Skin epidermis (tissue), 12 donors: ENCODE data around the gene HSPB8.

Source experiments
- H3K27ac ChIP-seq, 21 experiments: fragments of 200-600 bp; sonication (generic) in 11 of 21; one replicate each; pipeline ENCODE4 v1.5.0; 2020; ENCODE audit warnings: mild to moderate bottlenecking in 3 of 21, inconsistent platforms in 2 of 21, moderate library complexity in 2 of 21
- H3K4me3 ChIP-seq, 7 experiments: fragments of 200-600 bp; sonication (generic) in 2 of 7; one replicate each; pipeline ENCODE4 v1.5.0; 2020; ENCODE audit warnings: inconsistent platforms in 2 of 7, mild to moderate bottlenecking in 2 of 7, moderate library complexity in 1 of 7

The HSPB8 gene

DNA sequence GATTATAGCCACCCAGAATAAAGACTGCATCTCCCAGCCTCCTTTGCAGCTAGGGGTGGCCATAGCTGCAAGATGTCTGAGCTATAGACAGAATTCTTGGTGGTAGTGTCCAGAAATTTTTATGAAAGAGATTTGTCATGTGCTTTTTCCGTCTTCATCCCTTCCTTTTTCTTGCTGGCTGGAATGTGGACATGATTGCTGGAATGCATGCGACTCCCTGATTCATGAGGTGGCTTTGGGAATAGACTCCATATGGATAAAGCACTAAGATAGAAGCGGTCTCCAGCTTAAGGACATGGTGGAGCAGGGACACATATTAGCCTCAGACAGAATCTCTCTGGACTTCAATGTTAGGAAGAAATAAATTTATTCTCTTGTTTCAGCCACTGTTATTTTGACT, 10.0 kb upstream of the HSPB8 start:
- peak overlapping the region in 3 of 21 experiments; percentile 10 to 57 (median 29) for H3K27ac ChIP-seq
- no peak overlapping the region for H3K4me3 ChIP-seq

DNA sequence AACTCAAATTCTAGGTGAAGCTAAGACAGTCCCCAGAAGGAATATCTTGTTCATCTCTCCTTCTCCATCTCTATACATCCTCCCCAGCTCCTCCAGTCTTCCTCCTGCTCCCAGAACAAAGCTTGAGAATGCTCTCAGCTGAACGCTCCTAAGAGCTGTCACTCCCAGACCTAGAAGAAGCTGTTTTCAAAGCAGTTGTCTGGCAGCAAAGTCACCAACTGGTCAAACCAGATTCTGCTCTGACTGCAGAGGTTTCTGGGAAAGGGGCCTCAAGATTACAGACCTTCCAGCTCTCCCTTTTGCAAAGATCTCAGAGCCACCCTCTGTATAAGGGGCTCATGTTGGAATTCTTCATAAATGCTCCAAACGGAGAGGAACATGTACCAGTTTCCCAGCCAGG, 9.6 kb upstream of the HSPB8 start:
- Histone ChIP-seq H3K27ac (peak overlapping the region in 1 of 21 experiments; percentile 29), H3K4me3 (no peak overlapping the region)

DNA sequence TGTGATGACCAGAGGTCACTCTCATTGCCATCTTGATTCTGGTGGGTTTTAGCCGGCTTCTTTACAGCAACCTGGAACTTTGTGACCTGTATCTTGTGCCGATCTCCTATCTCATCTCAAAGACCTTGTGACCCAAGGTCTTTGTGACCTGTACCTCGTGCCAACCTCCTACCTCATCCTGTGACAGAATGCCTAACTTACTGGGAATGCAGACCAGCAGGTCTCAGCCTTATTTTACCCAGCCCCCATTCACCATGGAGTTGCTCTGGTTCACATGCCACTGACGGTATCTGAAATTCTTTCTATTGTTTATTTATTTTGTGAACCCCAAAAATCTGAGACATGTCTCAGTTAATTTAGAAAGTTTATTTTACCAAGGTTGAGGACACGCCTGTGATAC, 7.4 kb upstream of the HSPB8 start:
- no peak overlapping the region for H3K4me3 ChIP-seq
- H3K27ac ChIP-seq: no peak overlapping the region

DNA sequence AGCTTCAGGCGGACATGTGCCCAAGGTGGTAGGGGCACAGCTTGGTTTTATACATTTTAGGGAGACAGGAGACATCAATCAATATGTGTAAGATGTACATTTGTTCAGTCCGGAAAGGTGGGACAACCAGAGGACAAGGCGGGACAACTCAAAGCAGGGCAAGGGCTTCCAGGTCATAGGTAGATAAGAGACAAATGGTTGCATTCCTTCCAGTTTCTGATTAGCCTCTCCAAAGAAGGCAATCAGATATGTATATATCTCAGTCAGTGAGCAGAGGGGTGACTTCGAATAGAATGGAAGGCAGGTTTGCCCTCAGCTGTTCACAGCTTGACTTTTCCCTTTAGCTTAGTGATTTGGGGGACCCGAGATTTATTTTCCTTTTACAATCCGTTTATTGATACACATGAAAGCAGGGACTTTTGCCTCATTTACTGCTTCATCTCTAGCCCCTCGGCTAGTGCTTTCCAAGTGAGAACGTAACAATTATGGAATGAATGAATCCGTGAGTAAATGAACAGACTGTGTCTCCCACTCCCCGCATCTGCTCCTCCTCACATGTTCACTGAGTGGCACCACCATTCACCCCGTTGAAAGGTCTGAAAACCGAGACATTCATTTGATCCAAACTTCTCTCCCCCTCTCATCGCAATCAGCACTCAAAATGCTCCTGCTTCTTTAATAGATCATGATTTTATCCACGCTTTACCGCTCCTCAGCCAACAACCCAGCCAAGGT, 6.9 kb upstream of the HSPB8 start:
- no peak overlapping the region for H3K27ac ChIP-seq

DNA sequence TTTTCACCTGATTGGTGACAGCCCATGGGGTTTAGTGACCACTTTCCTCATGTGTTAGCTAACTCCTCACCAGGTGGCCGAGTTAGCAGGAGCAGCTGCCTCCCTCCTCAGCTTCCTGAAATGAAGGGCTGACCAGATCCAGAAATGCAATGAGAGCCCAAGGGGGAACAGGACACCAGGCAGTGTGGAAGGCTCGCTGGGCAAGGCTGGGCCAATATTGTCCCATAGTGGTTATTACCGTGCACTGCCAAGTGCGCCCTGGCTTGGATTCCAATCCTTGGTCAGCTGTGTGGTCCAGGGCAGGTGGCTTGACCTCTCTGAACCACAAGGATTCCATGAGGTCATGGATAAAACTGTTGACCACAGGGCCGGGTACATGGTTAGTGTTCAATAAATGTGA, 3.6 kb upstream of the HSPB8 start:
- Histone ChIP-seq H3K27ac (no peak overlapping the region), H3K4me3 (no peak overlapping the region)

More for the DNA sequence above, 6.9 kb upstream of the HSPB8 start:
- H3K4me3 ChIP-seq: no peak overlapping the region

- H3K4me3 ChIP-seq: peak overlapping the region in 1 of 7 experiments; percentile 23
- H3K27ac ChIP-seq: peak overlapping the region in 9 of 21 experiments; percentile 7 to 82 (median 43)
Observed at GRCh38 chr12:119176267-119177055, 2.3 kb upstream of the HSPB8 start.

GRCh38 chr12:119177056-119177325, 1.7 kb upstream of the HSPB8 start:
- Histone ChIP-seq H3K4me3 (no peak overlapping the region), H3K27ac (peak overlapping the region in 1 of 21 experiments; percentile 65)

DNA sequence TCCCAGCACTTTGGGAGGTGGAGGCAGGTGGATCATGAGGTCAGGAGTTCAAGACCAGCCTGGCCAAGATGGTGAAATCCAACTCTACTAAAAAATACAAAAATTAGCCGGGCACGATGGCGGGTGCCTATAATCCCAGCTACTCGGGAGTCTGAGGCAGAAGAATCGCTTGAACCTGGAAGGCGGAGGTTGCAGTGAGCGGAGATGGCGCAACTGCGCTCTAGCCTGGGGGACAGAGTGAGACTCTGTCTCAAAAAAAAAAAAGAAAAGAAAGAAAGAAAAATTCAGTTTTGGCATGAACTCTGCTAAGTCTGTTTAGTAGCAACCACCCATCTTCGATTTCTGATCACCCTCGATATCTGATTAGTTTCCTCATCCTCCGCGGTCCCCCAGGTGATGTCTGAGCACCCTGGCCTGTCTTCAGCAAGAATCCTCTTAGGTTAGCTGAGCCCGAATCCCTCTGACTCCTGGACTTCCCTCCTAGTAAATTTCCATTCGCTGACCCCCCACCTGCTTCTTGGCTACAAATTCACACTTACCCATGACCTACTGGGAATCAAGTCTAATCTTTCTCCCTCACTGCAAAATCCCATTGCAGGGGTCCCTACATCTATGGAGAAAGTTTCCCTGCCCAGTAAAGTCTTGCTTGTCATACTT, 879 bp upstream of the HSPB8 start:
- Histone ChIP-seq H3K27ac (peak overlapping the region in 2 of 21 experiments; percentile 76 to 84), H3K4me3 (no peak overlapping the region)

DNA sequence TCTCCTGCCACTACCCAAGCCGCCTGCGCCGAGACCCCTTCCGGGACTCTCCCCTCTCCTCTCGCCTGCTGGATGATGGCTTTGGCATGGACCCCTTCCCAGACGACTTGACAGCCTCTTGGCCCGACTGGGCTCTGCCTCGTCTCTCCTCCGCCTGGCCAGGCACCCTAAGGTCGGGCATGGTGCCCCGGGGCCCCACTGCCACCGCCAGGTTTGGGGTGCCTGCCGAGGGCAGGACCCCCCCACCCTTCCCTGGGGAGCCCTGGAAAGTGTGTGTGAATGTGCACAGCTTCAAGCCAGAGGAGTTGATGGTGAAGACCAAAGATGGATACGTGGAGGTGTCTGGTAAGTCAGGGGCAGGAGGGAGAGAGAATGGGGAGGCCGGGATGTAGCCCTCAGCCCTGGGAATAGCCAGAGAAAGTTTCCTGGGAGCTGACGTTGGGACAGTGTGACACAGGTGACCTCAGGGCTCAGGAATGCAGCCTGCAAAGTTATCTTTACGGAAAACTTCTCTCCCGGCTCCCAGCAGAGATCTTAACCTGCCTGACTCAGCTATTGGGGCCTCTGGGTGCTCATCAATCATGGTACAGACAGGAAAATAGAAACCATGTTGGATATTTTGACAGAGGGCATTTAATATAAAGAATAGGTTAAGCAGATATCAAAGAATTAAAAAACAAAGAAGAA, 747 bp downstream of the HSPB8 start:
- Histone ChIP-seq H3K27ac (peak overlapping the region in 17 of 21 experiments; percentile 23 to 87 (median 65)), H3K4me3 (peak overlapping the region; percentile 1 to 44 (median 28))

DNA sequence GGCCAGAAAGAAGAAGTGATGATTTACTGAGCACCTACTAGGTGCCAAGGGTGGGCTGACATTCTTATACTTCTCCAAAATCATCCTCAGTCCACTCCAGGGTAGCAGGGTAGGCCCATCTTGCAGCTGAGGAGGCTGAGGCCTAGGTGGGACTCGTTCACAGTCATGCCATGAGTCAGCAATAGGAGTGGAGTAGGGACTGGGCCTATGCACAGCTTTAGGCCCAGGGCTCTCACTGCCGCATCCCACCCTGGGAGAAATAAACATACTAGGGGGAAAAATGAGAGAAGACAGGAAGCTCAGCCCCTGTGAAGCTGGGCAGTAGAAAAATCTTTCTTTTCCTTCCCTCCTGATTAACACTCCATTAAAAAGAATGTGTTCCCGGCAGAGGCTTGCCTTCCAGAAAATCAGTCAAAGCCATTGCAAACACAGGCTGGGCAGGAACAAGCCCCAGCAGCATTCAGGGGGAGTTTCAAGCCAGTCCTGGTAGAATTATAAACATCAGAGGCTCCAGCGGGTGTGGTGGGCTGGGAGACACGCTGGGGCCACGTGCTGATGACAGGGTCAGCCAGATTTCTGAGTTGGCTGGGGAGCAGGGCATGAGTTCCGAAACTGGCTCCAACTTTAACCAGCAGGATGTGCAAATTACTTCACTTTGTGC, 1.8 kb downstream of the HSPB8 start:
- Histone ChIP-seq H3K27ac (peak overlapping the region in 18 of 21 experiments; percentile 5 to 87 (median 58)), H3K4me3 (peak overlapping the region in 5 of 7 experiments; percentile 23 to 44 (median 30))

DNA sequence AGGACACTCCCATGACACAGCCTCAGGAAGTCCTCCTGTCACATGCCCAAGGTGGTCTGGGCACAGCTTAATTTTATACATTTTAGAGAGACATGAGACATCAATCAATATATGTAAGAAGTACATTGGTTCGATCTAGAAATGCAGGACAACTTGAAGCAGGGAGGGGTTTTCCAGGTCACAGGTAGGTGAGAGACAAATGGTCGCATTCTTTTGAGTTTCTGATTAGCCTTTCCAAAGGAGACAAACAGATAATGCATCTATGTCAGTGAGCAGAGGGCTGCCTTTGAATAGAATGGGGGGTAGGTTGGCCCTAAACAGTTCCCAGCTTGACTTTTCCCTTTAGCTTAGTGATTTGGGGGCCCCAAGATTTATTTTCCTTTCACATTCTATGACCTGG, 2.5 kb downstream of the HSPB8 start:
- Histone ChIP-seq H3K27ac (peak overlapping the region in 6 of 21 experiments; percentile 48 to 84 (median 70)), H3K4me3 (peak overlapping the region in 2 of 7 experiments; percentile 23 to 35)

GRCh38 chr12:119181944-119182343, 3.2 kb downstream of the HSPB8 start:
- Histone ChIP-seq H3K4me3 (no peak overlapping the region), H3K27ac (no peak overlapping the region)

DNA sequence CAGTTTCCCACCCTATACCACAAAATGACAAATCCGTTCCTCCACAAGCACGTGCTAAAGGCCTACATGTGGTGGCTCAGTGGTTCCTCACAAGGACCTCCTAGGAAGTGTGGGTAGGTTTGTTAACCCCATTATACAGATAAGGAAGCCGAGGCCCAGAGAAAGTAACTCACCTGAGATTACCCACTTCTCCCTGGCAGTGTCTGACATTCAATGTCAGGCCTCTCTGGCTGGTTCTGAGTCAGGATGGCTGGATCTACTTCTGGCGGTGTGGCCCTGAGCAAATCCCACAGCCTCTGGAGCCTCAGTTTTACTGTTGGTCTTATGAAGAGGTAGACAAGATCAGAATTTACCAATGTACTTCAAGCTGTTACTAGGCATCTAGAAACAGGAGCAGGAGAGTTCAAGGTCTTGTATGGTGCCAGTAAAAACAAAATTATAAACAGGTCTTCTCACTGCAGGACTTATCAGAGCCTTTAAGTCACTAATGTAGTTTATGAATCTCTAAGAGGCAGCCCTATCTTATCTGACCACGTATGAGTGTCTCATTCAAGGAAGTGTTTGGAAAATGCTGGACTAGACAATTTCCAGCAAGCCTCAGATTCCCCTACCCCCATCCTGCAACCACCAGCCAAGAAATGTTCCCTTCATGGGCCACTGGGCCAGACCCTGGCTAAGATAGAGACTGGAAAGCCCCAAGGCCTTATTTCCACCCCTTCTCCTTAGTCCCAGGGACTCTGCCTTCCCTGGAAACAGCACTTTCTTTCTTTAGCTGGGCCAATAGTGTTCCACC, 4.2 kb downstream of the HSPB8 start:
- Histone ChIP-seq H3K27ac (peak overlapping the region in 3 of 21 experiments; percentile 15 to 42 (median 29)), H3K4me3 (no peak overlapping the region)

GRCh38 chr12:119183942-119184695, 5.4 kb downstream of the HSPB8 start:
- Histone ChIP-seq H3K4me3 (no peak overlapping the region), H3K27ac (peak overlapping the region in 2 of 21 experiments; percentile 15 to 19)

DNA sequence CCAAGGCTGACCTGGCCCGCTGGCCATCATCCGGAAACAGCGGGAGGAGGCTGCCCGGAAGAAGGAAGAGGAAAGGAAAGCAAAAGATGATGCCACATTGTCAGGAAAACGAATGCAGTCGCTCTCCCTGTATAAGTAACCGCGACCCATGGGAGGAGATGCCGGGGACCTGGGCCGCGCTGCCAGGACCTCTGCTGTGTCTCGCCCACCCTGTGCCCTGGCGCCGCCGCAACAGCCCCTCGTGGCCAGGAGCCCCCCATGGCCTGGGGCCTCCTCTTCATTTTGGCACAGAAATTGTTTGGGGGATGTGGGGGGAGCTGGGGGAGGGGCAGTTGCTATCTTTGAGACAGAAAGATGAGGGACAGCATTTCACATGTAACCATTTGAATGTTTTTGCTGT, 16.5 kb downstream of the HSPB8 start:
- no peak overlapping the region for H3K4me3 ChIP-seq

GRCh38 chr12:119198440-119198839, 19.7 kb downstream of the HSPB8 start:
- H3K4me3 ChIP-seq: no peak overlapping the region

More for the DNA sequence above, 16.5 kb downstream of the HSPB8 start:
- H3K27ac ChIP-seq: no peak overlapping the region

GRCh38 chr12:119200601-119201000, 21.9 kb downstream of the HSPB8 start:
- no peak overlapping the region for H3K4me3 ChIP-seq
- no peak overlapping the region for H3K27ac ChIP-seq

More at GRCh38 chr12:119198440-119198839, 19.7 kb downstream of the HSPB8 start:
- no peak overlapping the region for H3K27ac ChIP-seq
